Adrenal gland (tissue), 5 donors: ENCODE results near the gene SIDT2.

Experiments used
- CTCF ChIP-seq, 6 experiments: fragments of 450-650 bp in 4 of 6; fragments of 200-600 bp in 2 of 6; sonication (generic) in 1 of 6; IDR thresholded peaks; 1 replicate in 5 of 6; 2 replicates in 1 of 6; pipeline versions ENCODE4 v1.5.1 to v1.8.0; 2016 to 2021; ENCODE audit warnings: antibody characterized with exemption in 6 of 6, mild to moderate bottlenecking in 2 of 6, moderate library complexity in 1 of 6
- POLR2A ChIP-seq, 2 donors: fragments of 450-650 bp; IDR thresholded peaks; one replicate each; pipeline ENCODE4 v1.6.1; 2017; ENCODE audit warnings: antibody characterized with exemption in 2 of 2, mild to moderate bottlenecking in 2 of 2, moderate library complexity in 1 of 2
- donor health status: DM: no; HTN: no; CAD: no.

- TF ChIP-seq CTCF (IDR thresholded peaks at IDR 0.05) = peak in 1 of 6 experiments; percentile 13
- no peak for TF ChIP-seq POLR2A (IDR thresholded peaks at IDR 0.05)
Measured at GRCh38 chr11:117179048-117179999, 781 bp downstream of the SIDT2 start.
